OCI-LY3 (cell line): Measurements from ENCODE around the gene IFNA13.

Experiments
- CTCF ChIP-seq: fragments of 200-600, 300-600 bp; sonication (generic); IDR thresholded peaks from 2 replicates; pipeline ENCODE4 v1.5.1; 2014; ENCODE audit warnings: antibody characterized with exemption, low read length, low read depth
- EZH2phosphoT487 ChIP-seq: fragments of 200-600 bp; shearing (Covaris generic); IDR thresholded peaks from 2 replicates; pipeline ENCODE4 v1.6.1; 2018; ENCODE audit warnings: antibody characterized with exemption, mixed run types, low read depth

- TF ChIP-seq CTCF (no peak), EZH2phosphoT487 (no peak)
Measured at GRCh38 chr9:21414220-21414940, 46.5 kb upstream of the IFNA13 start.
